ENCODE measurements around the gene NDUFS7. TPM values are rescaled to one million over a fixed set of nuclear protein-coding genes. Genes with fewer than 3 reads are reported as not detected.
A peak's percentile ranks its signal among the peaks of the same experiment; 100 is the strongest.

Gene NDUFS7
- total and polyA plus RNA-seq, 9 of the 15 experiments (the other 6 are each of a cell fraction or from before 2014, with no cell fraction given) = 6.0 to 271 (median 60.6) TPM

- TF ChIP-seq EZH2 (IDR thresholded peaks at IDR 0.05; ENCODE audit: borderline replicate concordance, low read depth, low read length) (no peak), ZNF449 (CRISPR knock-in tag; IDR thresholded peaks at IDR 0.05) (no peak), ATF7 (IDR thresholded peaks at IDR 0.05) (peak; percentile 93), NFE2L1 (tag; IDR thresholded peaks at IDR 0.05; ENCODE audit: borderline replicate concordance, low read depth) (no peak), ZSCAN29 (IDR thresholded peaks at IDR 0.05) (peak; percentile 96), ZNF311 (CRISPR knock-in tag; IDR thresholded peaks at IDR 0.05) (no peak; the same call in 1 of the 2 replicates), IRF2 (CRISPR knock-in tag; IDR thresholded peaks at IDR 0.05) (peak; percentile 73; the same call in 1 of the 2 replicates), ZNF407 (IDR thresholded peaks at IDR 0.05; ENCODE audit: low read depth) (peak; percentile 69), NUFIP1 (IDR thresholded peaks at IDR 0.05; ENCODE audit: partially characterized antibody) (no peak), ZBTB17 (CRISPR knock-in tag; IDR thresholded peaks at IDR 0.05) (0 out of 2 replicates have a peak, but pooled peaks have one; percentile 81), ZNF121 (CRISPR knock-in tag; conservative IDR thresholded peaks at IDR 0.05) (peak; percentile 27; the same call in 1 of the 2 replicates), ZNF347 (CRISPR knock-in tag; IDR thresholded peaks at IDR 0.05; ENCODE audit: low read depth) (no peak), ZNF561 (CRISPR knock-in tag; conservative IDR thresholded peaks at IDR 0.05) (no peak; the same call in 1 of the 2 replicates), ZNF436 (CRISPR knock-in tag; IDR thresholded peaks at IDR 0.05) (no peak), LEF1 (IDR thresholded peaks at IDR 0.05) (peak; percentile 58; the same call in 1 of the 2 replicates), HDAC8 (tag; IDR thresholded peaks at IDR 0.05) (peak; percentile 76), ZFX (CRISPR knock-in tag; IDR thresholded peaks at IDR 0.05) (peak; percentile 95), ESRRB (CRISPR knock-in tag; IDR thresholded peaks at IDR 0.05; ENCODE audit: borderline replicate concordance) (no peak), E2F5 (CRISPR knock-in tag; IDR thresholded peaks at IDR 0.05) (no peak; the same call in 1 of the 2 replicates)
These were observed at the start of gene NDUFS7 (continued) for GRCh38 chr19:1383312-1384084.
